IMR-90 (cell line): ENCODE data around the gene OMD. TPM values are rescaled to one million over a fixed set of nuclear protein-coding genes. Genes with fewer than 3 reads are reported as not detected.

ENCODE experiments used
- ATAC-seq: fragments of 200-7000 bp; cut with Tn5 transposase; 2 replicates; pipeline ENCODE4 v1.9.1; 2020; ENCODE audit warnings: low read depth, mild to moderate bottlenecking, moderate library complexity
- BruUV-seq: library from RNA; stranded (reverse); fragments of 400-500 nt; replicated peaks from 2 replicates; lab custom pipeline; 2021; lab: Mats Ljungman, UMichigan
- CTCF ChIA-PET: fragments of 300-600 bp; formaldehyde crosslinking; extraction: SDS; loops from one replicate; lab custom pipeline; 2021; ENCODE audit warnings: antibody characterized with exemption; lab: Yijun Ruan, JAX
- POLR2A ChIA-PET: fragments of 300-600 bp; sonication (Branson Sonifier 250); formaldehyde crosslinking; loops from one replicate; lab custom pipeline; 2022; ENCODE audit warnings: antibody characterized with exemption; ENCODE audit not compliant: unreplicated experiment; lab: Charles Lee
- DNase-seq: peaks from one replicate; pipeline ENCODE4 v3.0.0; 2013
- H2AFZ ChIP-seq: replicated peaks from 2 replicates; pipeline ENCODE3; 2013; ENCODE audit warnings: low read length, mild to moderate bottlenecking; ENCODE audit not compliant: poor library complexity
- H2AK5ac ChIP-seq: 2 replicates; pipeline ENCODE4 v1.6.1; 2013; ENCODE audit warnings: low read depth, low read length, inconsistent platforms
- H2AK9ac ChIP-seq: replicated peaks from 2 replicates; pipeline ENCODE3; 2013; ENCODE audit warnings: mild to moderate bottlenecking, low read depth, low read length, moderate library complexity; ENCODE audit not compliant: poor library complexity
- H2BK120ac ChIP-seq: 2 replicates; pipeline ENCODE4 v1.6.1; 2013; ENCODE audit warnings: low read depth, low read length, inconsistent platforms
- H2BK15ac ChIP-seq: 3 replicates; pipeline ENCODE4 v1.6.1; 2013; ENCODE audit warnings: low read depth, low read length, inconsistent platforms
- H2BK20ac ChIP-seq: 2 replicates; pipeline ENCODE4 v1.6.1; 2013; ENCODE audit warnings: low read depth, mild to moderate bottlenecking, inconsistent platforms, low read length, moderate library complexity
- H2BK5ac ChIP-seq: 2 replicates; pipeline ENCODE4 v1.6.1; 2013; ENCODE audit warnings: mild to moderate bottlenecking, low read depth, low read length, inconsistent platforms; ENCODE audit not compliant: poor library complexity, severe bottlenecking
- H3K14ac ChIP-seq: replicated peaks from 2 replicates; pipeline ENCODE4 v1.6.1; 2013; ENCODE audit warnings: low read depth, low read length, inconsistent platforms
- H3K18ac ChIP-seq: 2 replicates; pipeline ENCODE4 v1.6.1; 2013; ENCODE audit warnings: low read depth, low read length, control low read depth
- H3K23ac ChIP-seq: 2 replicates; pipeline ENCODE4 v1.6.1; 2013; ENCODE audit warnings: low read depth, low read length, inconsistent platforms
- H3K27ac ChIP-seq: 2 replicates; pipeline ENCODE4 v1.5.1; 2013; ENCODE audit warnings: mild to moderate bottlenecking, control low read depth, low read length; ENCODE audit not compliant: insufficient read depth
- H3K27me3 ChIP-seq: 2 replicates; pipeline ENCODE4 v1.6.1; 2013; ENCODE audit warnings: low read length; ENCODE audit not compliant: control insufficient read depth, insufficient read depth
- H3K36me3 ChIP-seq: 2 replicates; pipeline ENCODE4 v1.6.1; 2013; ENCODE audit warnings: low read length, mixed read lengths; ENCODE audit not compliant: control insufficient read depth, insufficient read depth
- H3K4ac ChIP-seq: 2 replicates; pipeline ENCODE4 v1.6.1; 2013; ENCODE audit warnings: low read depth, low read length, inconsistent platforms
- H3K4me1 ChIP-seq: 2 replicates; pipeline ENCODE4 v1.6.1; 2013; ENCODE audit warnings: low read length, mixed read lengths; ENCODE audit not compliant: control insufficient read depth, insufficient read depth
- H3K4me2 ChIP-seq: 2 replicates; pipeline ENCODE4 v1.6.1; 2013; ENCODE audit warnings: low read depth, mild to moderate bottlenecking, control low read depth, low read length, moderate library complexity
- H3K4me3 ChIP-seq: 2 replicates; pipeline ENCODE4 v1.5.1; 2013; ENCODE audit warnings: low read depth, mild to moderate bottlenecking, control low read depth, low read length, moderate library complexity; ENCODE audit not compliant: insufficient read depth
- H3K56ac ChIP-seq: 2 replicates; pipeline ENCODE4 v1.6.1; 2013; ENCODE audit warnings: low read length, inconsistent platforms; ENCODE audit not compliant: insufficient read depth; ENCODE audit errors: extremely low read depth
- H3K79me1 ChIP-seq, 2 experiments: 2 replicates each; pipeline ENCODE4 v1.6.1; 2013; ENCODE audit warnings: low read length in 2 of 2, inconsistent platforms in 1 of 2, low read depth in 1 of 2
- H3K9ac ChIP-seq: 2 replicates; pipeline ENCODE4 v1.6.1; 2013; ENCODE audit warnings: low read depth, low read length, control low read depth
- H3K9me1 ChIP-seq: 2 replicates; pipeline ENCODE4 v1.6.1; 2013; ENCODE audit warnings: low read length, inconsistent platforms; ENCODE audit not compliant: insufficient read depth
- H3K9me3 ChIP-seq: 2 replicates; pipeline ENCODE4 v1.6.1; 2013; ENCODE audit warnings: low read length; ENCODE audit not compliant: control insufficient read depth, insufficient read depth
- H4K20me1 ChIP-seq: 2 replicates; pipeline ENCODE4 v1.6.1; 2013; ENCODE audit warnings: low read length, inconsistent platforms; ENCODE audit not compliant: insufficient read depth
- H4K5ac ChIP-seq: 2 replicates; pipeline ENCODE4 v1.6.1; 2013; ENCODE audit warnings: mild to moderate bottlenecking, low read depth, low read length, control low read depth
- H4K8ac ChIP-seq, 2 experiments: 2 replicates each; pipeline ENCODE4 v1.6.1; 2013; ENCODE audit warnings: low read depth in 2 of 2, low read length in 2 of 2, control low read depth in 1 of 2, inconsistent platforms in 1 of 2
- H4K91ac ChIP-seq: 2 replicates; pipeline ENCODE4 v1.6.1; 2013; ENCODE audit warnings: low read depth, low read length, inconsistent platforms; ENCODE audit not compliant: insufficient read depth
- CEBPB ChIP-seq: IDR thresholded peaks from 2 replicates; pipeline ENCODE4 v1.6.1; 2012; ENCODE audit warnings: low read depth, low read length, improper control_type of control experiment
- MXI1 ChIP-seq: IDR thresholded peaks from 2 replicates; pipeline ENCODE4 v1.6.1; 2012; ENCODE audit warnings: low read depth, mild to moderate bottlenecking, low read length, moderate library complexity, borderline replicate concordance
- RCOR1 ChIP-seq: IDR thresholded peaks from 2 replicates; pipeline ENCODE4 v1.6.1; 2012; ENCODE audit warnings: mild to moderate bottlenecking, low read length, improper control_type of control experiment; ENCODE audit not compliant: insufficient replicate concordance
- USF2 ChIP-seq: fragments of 150-350 bp; IDR thresholded peaks from 2 replicates; pipeline ENCODE4 v1.6.1; 2017; ENCODE audit warnings: mild to moderate bottlenecking, antibody characterized with exemption, low read length, low read depth
- WGBS, 2 experiments: methylation state at CpG; one replicate each; pipeline versions ENCODE4 v1.1.5 to v1.1.7; 2013; ENCODE audit warnings: missing lambda C conversion rate in 2 of 2; ENCODE audit not compliant: insufficient read length in 1 of 2; ENCODE audit errors: extremely low coverage in 2 of 2; 5-methylcytosine and 5-hydroxymethylcytosine counted together
- dilution Hi-C: fragments of 300-500 bp; cut with HindIII; formaldehyde crosslinking; loops from one replicate; pipeline ENCODE4 v1.14.3; 2018; ENCODE audit warnings: low sequenced_read_pairs; ENCODE audit not compliant: unreplicated experiment
- in situ Hi-C: fragments of 300-500 bp; cut with MboI; formaldehyde crosslinking; loops from 3 replicates; pipeline ENCODE4 v1.14.3; 2019; ENCODE audit warnings: low sequenced_read_pairs, inconsistent platforms, mixed read lengths
- intact Hi-C: fragments of 100-400 bp; cut with micrococcal nuclease; formaldehyde crosslinking; loops from 2 replicates; pipeline ENCODE4 v1.10.0; 2022
- polyA plus RNA-seq, 3 experiments: library from polyadenylated mRNA; depleted of rRNA; stranded (reverse); fragments of >200 nt; gene quantifications; 2 replicates each; pipeline ENCODE4 v1.2.3, GENCODE V29; 2012; ENCODE audit warnings: low replicate concordance in 1 of 3
- total RNA-seq: library from RNA; depleted of rRNA; stranded (reverse); fragments of >200 nt; gene quantifications from 2 replicates; pipeline ENCODE4 v1.2.3, GENCODE V29; 2012

Gene OMD
- total and polyA plus RNA-seq, 2 of the 4 experiments (the other 2 are of a cell fraction) = not detected

DNA sequence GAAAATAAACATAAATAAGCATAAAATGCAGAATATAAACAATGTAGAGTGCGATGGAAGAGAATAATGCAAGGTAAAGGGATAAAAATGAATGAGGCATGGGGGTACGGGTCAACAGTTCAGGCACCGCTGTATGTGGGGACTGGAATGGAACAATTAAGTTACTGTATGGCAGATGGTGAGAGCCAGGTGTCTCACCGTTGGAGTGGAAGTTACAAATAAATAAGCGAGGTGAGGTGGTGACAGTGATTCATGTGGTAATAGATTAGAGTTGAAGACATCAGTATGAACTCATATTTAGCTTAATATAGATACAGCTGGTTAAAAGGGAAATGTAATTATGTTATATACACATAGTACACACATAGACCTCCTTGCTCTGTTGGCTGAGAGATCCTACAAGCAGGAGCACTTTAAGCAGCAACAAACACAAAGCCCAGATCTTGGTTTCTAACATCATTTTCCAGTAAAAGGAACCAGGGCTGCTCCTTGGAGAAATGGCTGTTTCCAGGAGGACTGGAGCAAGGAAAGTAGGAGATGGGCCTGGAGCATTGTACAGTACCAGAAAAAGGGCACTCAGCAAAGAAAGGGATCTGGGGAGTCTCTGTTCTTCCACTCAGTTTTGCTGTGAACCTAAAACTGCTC is 2.4 kb upstream of the OMD start:
- no peak overlapping the region for H2AK9ac ChIP-seq
- ATAC-seq = peak; percentile 9; the same call in 1 of the 2 replicates
- H3K36me3 ChIP-seq = no peaks in the 10 kb centered on the region
- H3K79me1 ChIP-seq = no peaks in the 10 kb centered on the region
- no peaks in the 10 kb centered on the region for H4K20me1 ChIP-seq
- H3K4ac ChIP-seq = peak overlapping the region; percentile 58; the same call in 1 of the 2 replicates
- H2BK120ac ChIP-seq = peak overlapping the region; percentile 52; the same call in 1 of the 2 replicates
- H3K9me1 ChIP-seq = peaks cover 2% of the 10 kb centered on the region; the same call in 1 of the 2 replicates
- no peak overlapping the region for H3K23ac ChIP-seq
- no peak overlapping the region for H2BK5ac ChIP-seq
- DNase-seq = no peak
- in situ Hi-C loops (no loop called here), dilution Hi-C loops (no loop called here), intact Hi-C loops (no loop called here)
- ChIA-PET CTCF (no interaction called here), POLR2A (no interaction called here)
- peak overlapping the region in 1 of 2 experiments; percentile 66; a peak in 1 of 4 replicates for H4K8ac ChIP-seq
- H3K4me1 ChIP-seq = peaks cover 8% of the 10 kb centered on the region
- H3K4me3 ChIP-seq = no peak overlapping the region
- WGBS, 2 experiments = 79% methylated on average over 2 of the region's 5 CpGs; no CpG with 5 or more reads in 1 of the 2 experiments
- peak overlapping the region; percentile 60; the same call in 1 of the 2 replicates for H2AK5ac ChIP-seq
- BruUV-seq = no TSS peak
- no peak overlapping the region for H2AFZ ChIP-seq
- H3K14ac ChIP-seq = peak overlapping the region; percentile 10
- H3K9ac ChIP-seq = no peak overlapping the region
- peak overlapping the region; percentile 62; the same call in 1 of the 2 replicates for H4K5ac ChIP-seq
- no peaks in the 10 kb centered on the region for H3K27me3 ChIP-seq
- no peak overlapping the region for H3K56ac ChIP-seq
- no peaks in the 10 kb centered on the region for H3K9me3 ChIP-seq
- peak overlapping the region; percentile 21; the same call in 1 of the 2 replicates for H4K91ac ChIP-seq
- no peak for TF ChIP-seq CEBPB
- TF ChIP-seq RCOR1 = no peak
- TF ChIP-seq USF2 = no peak
- TF ChIP-seq MXI1 = no peak
- 0 out of 2 replicates have a peak overlapping the region, but pooled peaks have one; percentile 22 for H2BK20ac ChIP-seq
- peak overlapping the region; percentile 76; the same call in 1 of the 2 replicates for H3K18ac ChIP-seq
- peak overlapping the region; percentile 55; the same call in 1 of the 3 replicates for H2BK15ac ChIP-seq
- no peak overlapping the region for H3K4me2 ChIP-seq
- H3K27ac ChIP-seq = peak overlapping the region; percentile 98; the same call in 1 of the 2 replicates
